C4-2B (cell line): ENCODE data around the gene PARD3.

Experiments used
- H3K27ac ChIP-seq: fragments of 450-650 bp; 2 replicates; pipeline ENCODE4 v1.5.1; 2017
- ZFX ChIP-seq: fragments of 450-650 bp; IDR thresholded peaks from 2 replicates; pipeline ENCODE4 v1.6.1; 2017
- TF ChIP-seq, protein P1 (sequence below): fragments of 450-650 bp; conservative IDR thresholded peaks from 2 replicates; pipeline ENCODE4 v1.5.1; 2017; ENCODE audit warnings: mild to moderate bottlenecking

PARD3 gene

DNA sequence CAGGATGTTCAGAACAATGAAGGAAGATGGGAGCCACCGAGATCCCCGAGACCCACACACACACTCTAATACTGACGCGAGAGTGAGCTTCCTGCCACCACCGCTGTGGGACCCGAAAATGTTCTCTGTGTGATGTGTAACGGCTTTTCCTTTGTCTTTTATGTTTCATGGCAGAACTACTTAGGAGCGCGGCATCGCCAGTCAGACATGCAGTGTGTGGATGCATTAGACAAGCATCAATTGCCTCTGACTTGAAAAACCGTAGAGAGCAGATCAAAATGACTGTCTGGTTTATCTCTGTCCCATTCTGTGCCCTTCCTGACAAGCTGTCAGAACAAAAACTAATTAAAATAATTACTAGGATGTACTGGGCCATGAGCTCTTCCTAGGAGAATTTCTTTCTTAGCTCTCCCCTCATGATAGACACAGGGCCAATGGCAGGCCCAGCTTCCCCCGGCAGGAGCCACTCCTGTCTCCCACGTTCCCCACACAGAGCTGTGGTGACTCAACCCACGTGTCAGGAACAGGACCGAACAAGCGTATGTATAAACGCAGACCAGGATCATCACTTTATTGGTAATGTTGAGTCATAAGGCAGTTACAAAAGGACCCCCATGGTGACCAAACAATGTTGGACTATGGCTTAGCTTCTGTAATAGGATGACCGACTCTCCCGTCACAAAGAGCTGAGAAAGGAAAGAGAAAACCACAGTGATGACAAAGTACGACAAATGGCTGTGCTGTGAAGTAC, 705.0 kb downstream of the PARD3 start:
- TF ChIP-seq, protein P1, sequence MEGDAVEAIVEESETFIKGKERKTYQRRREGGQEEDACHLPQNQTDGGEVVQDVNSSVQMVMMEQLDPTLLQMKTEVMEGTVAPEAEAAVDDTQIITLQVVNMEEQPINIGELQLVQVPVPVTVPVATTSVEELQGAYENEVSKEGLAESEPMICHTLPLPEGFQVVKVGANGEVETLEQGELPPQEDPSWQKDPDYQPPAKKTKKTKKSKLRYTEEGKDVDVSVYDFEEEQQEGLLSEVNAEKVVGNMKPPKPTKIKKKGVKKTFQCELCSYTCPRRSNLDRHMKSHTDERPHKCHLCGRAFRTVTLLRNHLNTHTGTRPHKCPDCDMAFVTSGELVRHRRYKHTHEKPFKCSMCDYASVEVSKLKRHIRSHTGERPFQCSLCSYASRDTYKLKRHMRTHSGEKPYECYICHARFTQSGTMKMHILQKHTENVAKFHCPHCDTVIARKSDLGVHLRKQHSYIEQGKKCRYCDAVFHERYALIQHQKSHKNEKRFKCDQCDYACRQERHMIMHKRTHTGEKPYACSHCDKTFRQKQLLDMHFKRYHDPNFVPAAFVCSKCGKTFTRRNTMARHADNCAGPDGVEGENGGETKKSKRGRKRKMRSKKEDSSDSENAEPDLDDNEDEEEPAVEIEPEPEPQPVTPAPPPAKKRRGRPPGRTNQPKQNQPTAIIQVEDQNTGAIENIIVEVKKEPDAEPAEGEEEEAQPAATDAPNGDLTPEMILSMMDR, result no peak
- TF ChIP-seq ZFX, result no peak
- no peak overlapping the region for H3K27ac ChIP-seq

DNA sequence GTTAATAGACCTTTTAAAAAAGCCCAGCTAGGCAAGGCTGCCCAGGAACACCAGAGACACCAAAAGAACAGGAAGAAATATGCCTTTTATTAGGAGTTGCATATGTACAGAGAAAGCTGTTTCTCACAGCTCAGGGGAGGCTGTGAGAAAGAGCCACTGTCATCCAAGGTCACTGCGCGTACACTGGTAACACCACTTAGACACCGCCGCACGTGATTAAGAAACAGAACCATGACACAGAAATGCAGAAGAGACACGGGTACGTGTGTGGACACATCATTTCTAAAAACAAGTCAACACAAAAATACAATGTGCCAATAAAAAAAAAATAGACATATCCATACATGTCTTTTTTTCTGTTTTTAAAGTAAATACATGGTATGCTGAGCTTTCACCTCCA, 705.6 kb downstream of the PARD3 start:
- H3K27ac ChIP-seq, result no peak overlapping the region
- TF ChIP-seq, protein P1, result no peak
- no peak for TF ChIP-seq ZFX

DNA sequence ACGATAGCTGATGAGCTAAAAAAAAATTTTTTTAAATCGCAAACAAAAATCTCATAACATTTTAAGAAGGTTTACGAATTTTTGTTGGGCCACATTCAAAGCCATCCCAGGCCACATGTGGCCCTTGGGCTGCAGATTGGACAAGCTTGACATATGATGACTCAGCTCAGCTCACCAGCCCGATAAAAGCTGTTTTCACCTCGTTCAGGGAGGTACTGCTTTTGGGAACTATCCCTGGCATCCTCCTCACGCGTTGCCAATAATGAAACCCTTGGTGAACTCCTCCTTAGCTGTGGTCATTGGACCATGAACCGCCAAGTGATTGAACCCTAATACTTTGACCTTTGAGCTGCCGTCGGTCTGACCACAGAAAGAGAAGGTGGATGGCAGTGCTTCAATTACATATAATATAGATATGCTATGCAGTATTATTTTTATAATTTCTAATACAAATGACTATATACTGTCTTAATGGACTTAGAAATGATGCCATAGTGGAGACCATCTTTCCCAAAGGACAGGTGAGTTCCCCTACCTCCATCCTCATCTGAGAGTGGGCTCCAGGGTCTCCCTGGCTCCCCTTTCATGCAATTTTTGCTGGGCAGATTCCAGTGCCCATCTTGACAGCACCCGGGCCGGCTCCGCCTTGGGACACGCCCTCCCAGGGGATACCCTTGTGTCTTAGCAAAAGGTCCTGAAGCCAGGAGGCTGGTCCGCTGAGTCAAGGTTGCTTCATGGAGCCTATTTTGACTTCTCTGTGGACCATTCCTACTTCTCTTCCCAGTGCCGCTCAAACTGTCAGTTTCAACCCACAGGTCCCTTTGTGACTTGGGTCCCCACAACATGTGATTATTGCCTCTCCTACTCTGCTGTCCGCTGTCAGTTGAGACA, 707.2 kb downstream of the PARD3 start:
- TF ChIP-seq ZFX, result no peak
- TF ChIP-seq, protein P1, result no peak
- no peak overlapping the region for H3K27ac ChIP-seq

DNA sequence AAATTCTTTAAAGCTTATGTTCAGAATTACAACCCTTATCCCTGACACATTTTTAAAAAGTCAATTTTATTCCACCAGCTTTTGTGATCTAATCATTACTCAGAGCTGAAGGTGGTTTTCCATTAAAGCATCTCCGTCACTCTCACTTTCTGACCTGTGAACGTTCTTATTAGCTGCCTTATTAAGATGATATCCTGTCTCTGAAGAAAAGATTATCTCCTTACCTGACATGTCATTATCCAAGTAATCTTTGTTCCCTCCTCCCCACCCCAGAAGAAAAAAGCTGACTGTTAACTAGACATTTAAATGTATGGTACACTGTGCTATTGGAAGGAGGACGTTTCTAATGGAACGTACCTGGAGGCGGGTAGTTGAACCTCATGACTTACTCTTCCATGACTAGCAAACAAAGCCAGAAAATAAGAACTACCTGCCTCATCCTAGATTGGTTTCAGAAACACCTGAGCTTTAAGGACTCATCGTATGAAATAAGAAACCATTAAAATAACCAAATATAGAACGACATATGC, 708.7 kb downstream of the PARD3 start:
- no peak for TF ChIP-seq ZFX
- TF ChIP-seq, protein P1, result no peak
- H3K27ac ChIP-seq, result no peak overlapping the region

DNA sequence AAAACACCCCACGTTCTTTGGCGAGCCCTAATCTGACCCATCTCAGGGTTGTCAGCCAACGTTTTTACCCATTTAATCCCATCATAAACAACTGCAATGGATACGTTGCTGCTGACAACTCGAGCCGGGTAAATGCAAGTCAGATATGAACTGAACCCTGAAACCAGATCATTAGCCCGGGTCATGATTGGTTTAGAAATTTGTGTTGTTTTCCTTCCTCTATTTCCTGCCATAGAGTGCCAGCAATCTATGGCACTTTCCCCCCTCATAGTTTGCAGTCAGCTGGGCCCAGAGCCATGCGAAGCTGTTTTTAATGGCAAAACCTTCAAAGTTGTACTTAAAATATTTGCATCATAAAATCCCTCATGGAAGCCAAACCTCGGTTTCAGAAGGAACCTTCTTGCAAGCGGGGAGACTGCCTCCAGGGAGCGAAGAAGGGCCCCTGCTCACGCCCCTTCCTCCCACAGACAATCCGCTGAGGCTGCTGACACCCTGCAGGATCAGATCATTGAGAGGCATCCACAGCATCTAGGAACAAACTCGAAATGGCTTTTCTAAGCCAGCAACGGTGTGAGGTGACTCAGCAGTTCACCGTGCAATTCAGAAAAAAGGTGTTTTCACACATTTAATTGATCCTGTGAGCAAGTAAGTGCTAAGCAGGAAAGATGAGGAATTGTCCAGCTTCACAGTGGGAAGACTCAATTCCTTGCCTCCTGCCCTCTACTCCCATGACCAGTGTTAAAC, 710.1 kb downstream of the PARD3 start:
- no peak overlapping the region for H3K27ac ChIP-seq
- TF ChIP-seq ZFX, result no peak
- TF ChIP-seq, protein P1, result no peak

DNA sequence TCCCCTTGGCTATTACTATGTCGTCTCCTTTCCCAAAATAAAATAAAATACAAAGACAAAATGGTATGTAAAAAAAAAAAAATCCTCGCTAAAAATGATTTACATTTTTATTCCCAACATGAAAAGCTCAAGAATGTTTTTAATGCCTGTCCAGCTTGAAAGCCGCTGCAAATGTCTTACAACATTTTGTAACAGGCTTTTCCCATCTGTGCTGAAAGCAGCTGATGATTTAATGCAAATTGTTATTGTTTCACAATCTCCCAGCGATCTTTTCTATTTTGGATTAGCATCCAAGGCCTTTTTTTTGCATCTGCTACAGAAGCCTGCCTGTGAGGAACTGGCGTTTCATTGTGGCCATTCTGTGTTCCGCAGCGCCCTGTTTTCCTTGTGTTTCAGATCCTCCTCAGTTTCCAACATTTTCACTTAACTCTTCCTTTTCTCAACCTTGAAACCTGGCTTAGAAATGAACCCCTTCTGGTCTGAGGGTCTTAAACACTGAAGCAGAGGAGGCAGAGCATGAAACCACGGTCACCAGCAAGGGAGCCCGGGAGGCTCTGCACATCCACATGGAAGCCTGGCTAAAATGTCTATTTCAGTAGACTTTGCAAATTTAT, 712.1 kb downstream of the PARD3 start:
- no peak for TF ChIP-seq ZFX
- TF ChIP-seq, protein P1, result no peak

More for the DNA sequence above, 712.1 kb downstream of the PARD3 start:
- H3K27ac ChIP-seq, result no peak overlapping the region
